SIG-M5 treated with dmso at 0.1 percent for 504 hours (cell line): ENCODE measurements around the gene RPA1.
"Not testable (repeated sequence)": the region's sequence is repeated elsewhere in the genome, so short reads cannot be mapped to it uniquely, and the experiment has no call there.

Experiments
- DNase-seq: peaks from one replicate; lab custom pipeline; 2025; ENCODE audit not compliant: unreplicated experiment; lab: John Stamatoyannopoulos, UW

Gene RPA1

DNA sequence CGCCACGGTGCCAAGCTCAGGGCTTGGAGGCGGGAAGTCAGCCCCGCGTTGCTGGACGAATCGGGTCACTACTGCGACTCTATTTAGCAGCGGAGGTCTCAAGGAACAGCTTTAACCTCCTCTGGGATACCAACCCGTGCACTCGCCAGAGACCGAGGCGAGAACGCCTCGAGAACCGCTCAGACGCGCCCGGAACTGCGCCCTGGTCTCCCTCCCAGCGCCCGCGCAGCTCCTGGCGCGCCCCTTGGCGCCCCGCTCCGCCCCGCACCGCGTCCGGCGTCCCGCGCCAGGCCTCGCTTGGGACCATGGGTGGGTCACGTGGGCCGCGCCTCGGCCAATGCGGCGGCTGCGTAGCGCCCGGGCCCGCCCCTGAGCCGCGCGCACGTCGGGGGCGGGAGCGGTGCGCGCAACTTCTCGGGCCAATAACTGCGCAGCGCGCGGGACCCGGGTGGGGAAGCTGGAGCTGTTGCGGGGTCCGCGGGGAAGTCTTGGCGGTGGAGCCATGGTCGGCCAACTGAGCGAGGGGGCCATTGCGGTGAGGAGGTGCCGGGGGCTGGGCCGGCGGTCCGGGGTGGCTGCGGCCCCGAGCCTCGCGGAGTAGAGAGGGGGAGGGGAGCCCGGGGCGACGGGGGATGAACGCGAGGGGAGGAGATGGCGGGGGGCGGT lies at the start of gene RPA1, which contains the start of gene SMYD4:
RPA1 (plus strand) TSS at position 414 of the 666 bp plus-strand sequence; CDS start at position 503, 89 bp downstream.
SMYD4 (minus strand) TSS at position 311 of the 666 bp plus-strand sequence. CDS start 1,908 bp downstream, outside the sequence.
- peak; percentile 71 for DNase-seq

DNA sequence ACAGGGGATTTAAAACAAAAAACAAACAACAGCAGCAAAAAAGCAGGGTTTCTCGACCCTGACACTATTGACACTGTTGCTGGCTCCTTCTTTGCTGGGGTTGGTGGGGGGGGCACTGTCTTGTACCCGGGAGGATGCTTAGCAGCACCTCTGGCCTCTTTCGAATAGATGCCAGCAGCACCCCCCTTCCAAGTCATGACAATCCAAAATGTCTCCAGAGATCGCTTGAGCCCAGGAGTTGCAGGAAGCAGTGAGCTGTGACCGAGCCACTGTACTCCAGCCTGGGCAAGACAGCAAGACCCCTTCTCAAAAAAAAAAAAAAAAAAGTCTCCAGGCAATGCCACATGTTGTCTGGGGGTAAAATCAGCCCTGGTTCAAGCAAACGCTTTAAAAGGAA lies 47.6 kb upstream of the RPA1 start:
- DNase-seq, result no peak

GRCh38 chr17:1783271-1783670 lies 46.5 kb upstream of the RPA1 start:
- no peak for DNase-seq

DNA sequence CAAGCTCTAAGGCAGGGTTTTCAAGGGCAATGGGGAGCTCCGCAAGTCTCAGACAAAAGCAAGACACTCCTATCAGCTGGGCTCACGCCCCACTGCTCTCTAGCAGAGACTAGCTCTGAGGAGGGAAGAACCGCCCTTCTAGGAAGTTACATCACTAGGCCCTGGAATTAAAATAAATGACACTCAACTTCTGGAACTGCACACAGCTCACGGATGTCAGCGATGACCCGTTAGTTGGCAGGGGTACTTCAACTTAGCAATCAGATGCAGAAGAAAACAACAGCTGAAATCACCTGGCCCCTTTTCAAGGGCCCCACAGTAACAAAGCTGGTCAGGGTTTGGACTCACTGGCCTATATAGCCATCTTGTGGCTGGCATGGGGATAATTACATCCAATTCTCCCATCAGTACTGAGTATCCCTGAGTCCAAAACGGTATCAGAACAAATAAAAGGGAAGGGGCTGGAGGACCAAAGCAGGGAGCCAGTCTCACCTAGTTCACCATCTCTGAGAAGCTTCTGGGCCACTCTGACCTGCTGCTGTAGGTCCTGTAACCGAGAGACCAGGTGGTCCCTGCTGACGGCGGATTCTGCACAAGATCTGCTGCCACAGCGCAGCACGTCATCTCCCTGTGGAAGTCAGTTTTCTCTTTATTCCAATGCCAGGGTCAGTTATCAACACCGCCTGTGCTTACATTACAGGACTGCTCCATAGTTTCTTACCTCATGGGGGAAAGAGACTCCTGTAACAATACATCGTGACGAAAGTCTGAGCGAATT lies 45.8 kb upstream of the RPA1 start:
- no peak for DNase-seq

DNA sequence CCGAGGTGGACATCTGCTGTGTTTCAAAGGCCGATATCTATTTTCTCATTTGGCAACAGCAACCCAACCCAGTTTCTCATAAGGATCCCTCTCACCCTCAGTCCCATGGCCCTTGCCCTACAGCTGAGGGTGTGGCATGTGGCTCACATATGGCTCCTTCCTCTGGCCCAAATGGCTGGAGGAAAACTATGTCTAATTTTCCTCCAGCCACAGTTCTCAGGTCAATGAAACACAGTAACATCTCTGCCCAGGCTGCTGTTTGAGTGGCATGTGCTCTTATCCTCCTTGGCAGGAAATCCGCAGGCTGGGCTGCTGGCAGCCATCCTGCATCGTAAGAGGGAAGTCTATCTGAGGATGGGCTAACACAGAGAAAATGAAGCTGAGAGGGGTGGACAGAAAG lies 43.9 kb upstream of the RPA1 start:
- DNase-seq, result no peak

DNA sequence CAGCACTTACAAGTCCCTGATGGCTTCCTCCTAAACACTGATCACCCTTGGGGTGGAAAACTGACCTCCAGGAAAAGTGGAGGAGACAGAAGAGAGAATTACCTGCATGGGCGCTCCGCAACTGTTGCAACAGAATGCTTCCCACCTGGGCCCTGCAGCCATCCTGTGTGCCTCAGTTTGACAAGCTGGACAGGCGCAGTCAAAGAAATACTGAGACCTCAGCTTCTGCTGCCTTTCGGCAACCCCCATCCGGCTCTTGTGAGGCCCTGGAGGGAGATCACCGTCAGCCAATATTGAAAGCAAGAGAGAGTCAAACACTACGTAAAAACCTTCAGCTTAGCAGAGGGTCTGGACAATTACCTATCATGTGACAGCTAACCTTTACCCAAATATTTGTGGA lies 43.1 kb upstream of the RPA1 start:
- no peak for DNase-seq

DNA sequence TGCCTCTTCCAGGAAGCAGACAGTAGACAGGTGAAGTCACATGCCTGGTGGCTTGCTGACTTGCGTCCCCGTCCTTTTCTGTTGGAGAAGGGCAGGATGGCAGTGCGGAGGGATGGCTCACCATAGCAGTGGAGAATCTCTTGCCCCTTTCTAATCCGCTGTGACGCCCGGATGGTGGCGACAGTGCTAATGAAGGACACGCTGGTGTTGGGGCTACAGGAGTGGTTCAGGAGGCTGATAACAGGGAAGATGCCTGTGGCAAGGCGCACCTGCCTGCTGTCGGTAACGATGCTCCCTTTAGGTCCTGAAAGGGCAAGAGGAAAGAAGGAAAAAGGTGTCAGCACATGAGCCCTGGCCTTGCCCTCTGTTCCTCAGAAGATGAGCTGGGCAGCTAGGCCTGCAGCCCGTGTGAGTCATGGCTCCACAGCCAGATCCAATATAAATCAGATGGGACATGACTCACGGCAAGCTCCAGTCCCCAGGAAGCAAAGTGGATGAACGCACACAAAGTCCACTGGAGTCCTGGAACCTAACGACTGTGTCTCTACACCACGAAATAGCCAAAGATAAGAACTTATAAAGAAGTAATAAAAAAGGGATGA lies 42.4 kb upstream of the RPA1 start:
- no peak for DNase-seq

DNA sequence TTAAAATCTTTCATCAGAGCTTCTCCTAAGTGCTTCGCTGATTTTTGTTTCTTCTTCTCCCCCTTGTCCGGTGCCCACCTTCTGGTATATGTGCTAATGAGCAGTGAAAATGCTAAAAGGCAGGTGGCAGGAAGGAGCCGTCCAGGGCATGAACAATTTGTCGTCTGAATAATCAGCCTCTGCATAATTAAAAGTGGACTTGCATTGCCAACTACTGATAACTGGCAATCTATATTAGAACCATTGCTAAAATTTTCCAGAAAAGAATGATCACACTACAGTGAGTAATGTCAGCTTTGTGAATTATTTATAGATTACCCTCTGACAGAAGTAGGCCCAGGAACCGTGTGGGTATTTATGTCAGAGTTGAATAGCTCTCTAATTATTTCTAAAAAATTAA lies 39.9 kb upstream of the RPA1 start:
- no peak for DNase-seq

DNA sequence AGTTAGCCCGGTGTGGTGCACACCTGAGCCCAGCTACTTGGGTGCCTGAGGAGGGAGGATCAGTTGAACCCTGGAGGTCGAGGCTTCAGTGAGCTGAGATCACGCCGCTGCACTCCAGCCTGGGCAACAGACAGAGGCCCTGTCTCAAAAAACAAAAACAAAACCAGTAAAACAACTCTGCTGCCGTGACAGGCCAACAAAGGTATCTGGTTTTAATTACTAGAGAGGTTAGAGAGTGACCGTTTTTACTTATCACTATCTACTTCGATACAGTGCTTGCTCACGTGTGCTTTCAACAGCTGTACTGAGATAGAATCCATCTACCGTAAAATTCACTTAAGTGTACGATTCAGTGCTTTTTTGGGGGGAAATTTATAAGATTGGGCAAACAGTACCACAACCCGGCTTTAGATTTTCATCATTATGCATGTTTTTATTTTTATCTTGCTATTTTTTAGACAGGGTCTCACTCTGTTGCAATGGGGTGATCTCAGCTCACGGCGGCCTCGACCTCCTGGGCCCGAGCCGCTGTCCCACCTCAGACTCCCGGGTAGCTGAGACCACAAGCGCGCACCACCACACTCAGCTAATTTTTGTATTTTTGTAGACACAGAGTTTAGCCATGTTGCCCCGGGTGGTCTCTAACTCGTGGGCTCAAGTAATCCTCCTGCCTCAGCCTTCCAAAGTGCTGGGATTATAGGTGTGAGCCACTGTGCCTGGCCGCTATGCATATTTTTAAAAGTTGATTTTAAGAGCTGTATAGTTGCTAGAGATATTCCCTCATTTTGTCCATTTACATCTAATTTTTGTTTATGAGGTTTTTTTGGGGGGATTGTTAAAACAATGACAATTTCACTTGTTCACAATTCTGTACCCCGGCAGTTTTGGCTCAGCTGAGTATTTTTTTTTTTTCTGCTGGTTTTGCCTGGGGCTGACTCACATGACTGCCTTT lies 37.0 kb upstream of the RPA1 start:
- DNase-seq, result no peak

DNA sequence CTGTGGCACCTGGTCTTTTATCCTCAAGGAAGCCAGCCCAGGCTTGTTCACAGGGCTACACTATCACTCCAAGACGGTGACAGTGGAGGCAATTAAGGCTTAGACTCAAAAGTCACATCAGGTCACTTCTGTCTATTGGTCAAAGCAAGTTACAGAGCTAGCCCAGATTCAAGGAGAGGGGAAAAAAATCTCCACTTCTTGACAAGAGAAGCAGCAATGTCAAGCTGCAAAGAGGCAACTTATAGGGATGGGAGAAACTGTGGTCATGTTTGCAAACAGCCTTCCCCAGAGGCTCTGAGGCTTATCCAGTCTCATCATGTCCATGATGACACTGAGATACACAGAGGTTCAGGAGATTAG lies 36.4 kb upstream of the RPA1 start:
- DNase-seq, result no peak

DNA sequence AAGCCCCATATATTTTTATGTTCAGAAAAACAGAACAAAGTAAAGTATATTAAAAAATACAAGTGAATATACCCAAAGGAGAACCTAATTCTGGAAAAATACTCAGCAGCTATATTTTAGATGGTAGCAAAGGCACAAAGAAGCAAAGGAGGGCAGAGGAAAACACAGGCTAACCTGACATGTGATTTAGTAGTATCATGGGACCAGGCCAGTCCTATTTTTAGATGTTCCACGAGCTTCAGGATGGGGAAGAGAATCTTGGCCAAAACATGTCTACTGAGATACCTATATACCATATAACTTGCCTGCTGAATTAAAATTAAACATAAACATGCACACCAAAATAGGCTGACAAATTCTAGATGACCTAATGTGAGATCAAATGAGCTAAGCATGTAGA lies 33.0 kb upstream of the RPA1 start:
- DNase-seq, result no peak

- no peak for DNase-seq
These were observed 32.5 kb upstream of the RPA1 start for GRCh38 chr17:1797323-1797722.

- DNase-seq, result not testable (repeated sequence)
These were observed 32.0 kb upstream of the RPA1 start for GRCh38 chr17:1797846-1798245.

GRCh38 chr17:1800240-1800639 lies 29.6 kb upstream of the RPA1 start:
- no peak for DNase-seq

GRCh38 chr17:1800712-1801111 lies 29.1 kb upstream of the RPA1 start:
- no peak for DNase-seq

GRCh38 chr17:1802429-1802828 lies 27.4 kb upstream of the RPA1 start:
- DNase-seq, result no peak

DNA sequence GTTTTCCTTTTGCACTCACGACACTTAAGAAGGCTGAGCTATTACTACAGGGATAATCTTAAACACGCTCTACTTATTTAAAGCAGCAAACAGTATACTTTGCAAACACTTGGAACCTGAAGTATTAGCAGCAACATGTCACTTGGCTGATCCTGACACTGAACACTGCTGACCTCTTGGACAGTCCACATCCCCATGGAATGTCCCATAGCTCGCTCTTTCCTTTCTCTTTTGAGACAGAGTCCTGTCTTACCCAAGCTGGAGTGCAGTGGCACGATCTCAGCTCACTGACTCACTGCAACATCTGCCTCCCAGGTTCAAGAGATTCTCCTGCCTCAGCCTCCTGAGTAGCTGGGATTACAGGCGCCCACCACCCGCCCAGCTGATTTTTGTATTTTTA lies 26.5 kb upstream of the RPA1 start:
- DNase-seq, result no peak

- no peak for DNase-seq
These were observed 21.9 kb upstream of the RPA1 start for GRCh38 chr17:1807890-1808289.

DNA sequence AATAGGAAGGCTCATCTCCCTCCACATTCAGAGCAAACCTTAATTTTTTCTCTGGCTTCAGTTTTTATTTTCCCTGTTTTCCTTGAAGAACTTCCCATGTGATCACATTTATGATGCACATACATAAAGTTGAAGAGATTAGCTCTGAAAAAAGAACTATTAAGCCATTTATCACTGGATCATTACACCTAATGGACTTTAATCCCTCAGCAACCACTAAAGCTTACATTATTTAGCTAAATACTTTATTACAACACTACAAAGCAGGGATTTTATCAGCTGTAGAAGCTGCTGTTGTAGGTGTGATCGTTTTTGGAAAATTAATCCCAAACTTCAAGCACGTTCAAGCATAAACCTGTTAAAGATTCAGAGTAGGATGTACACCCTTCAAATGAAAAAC lies 21.2 kb upstream of the RPA1 start:
- DNase-seq, result no peak

DNA sequence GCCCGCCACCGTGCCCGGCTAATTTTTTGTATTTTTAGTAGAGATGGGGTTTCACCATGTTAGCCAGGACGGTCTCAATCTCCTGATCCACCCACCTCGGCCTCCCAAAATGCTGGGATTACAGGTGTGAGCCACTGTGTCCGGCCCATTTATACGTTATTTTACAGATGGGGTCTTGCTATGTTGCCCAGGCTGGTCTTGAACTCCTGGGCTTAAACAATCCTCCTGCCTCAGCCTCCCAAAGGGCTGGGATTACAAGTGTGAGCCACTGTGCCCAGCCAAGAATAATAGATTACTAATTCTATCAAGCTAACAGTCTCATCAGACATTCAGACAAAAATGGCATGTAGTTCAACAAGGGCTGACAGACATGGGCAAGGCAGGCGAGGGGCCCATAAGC lies 20.0 kb upstream of the RPA1 start:
- DNase-seq, result not testable (repeated sequence)

DNA sequence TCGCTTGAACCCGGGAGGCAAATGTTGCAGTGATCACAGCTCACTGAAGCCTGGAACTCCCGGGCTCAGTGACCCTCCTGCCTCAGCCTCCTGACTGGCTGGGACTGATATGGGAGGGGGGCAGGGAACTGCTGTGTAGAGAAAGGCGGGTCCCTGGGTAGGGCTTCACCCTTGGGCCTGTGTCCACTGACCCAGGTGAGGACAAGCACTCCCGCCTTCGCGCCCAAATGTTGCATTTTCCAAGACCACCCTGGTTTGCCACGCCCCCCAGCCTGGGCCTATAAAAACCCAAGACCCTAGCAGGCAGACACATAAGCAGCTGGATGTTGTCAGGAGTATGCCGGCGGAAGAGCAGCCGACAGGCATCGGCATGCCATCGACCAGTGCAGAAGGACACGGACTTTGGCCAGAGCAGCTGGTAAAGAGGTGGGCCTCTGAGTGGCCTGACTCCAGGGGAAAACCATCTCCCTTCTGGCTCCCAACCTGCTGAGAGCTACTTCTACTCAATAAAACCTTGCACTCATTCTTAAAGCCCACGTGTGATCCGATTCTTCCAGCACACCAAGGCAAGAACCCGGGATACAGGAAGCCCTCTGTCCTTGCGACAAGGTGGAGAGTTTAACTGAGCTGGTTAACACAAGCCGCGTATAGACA lies 19.2 kb upstream of the RPA1 start:
- no peak for DNase-seq
